Measurements from ENCODE around the gene CEP112. TPM values are rescaled to one million over a fixed set of nuclear protein-coding genes. Genes with fewer than 3 reads are reported as not detected.
A peak's percentile ranks its signal among the peaks of the same experiment; 100 is the strongest.

CEP112 gene
- total and polyA plus RNA-seq, 4 donors, result 5.9 to 32.9 (median 18.8) TPM

GRCh38 chr17:65824901-65825300, 367.0 kb downstream of the CEP112 start:
- Histone ChIP-seq H3K4me3 (no peak overlapping the region), H3K27me3 (ENCODE audit: control insufficient read depth in 3 of 3, insufficient read depth in 3 of 3, low read length in 2 of 3) (no peaks in the 10 kb centered on the region), H3K9me3 (ENCODE audit: control insufficient read depth in 4 of 4, insufficient read depth in 3 of 4, low read length in 3 of 4) (peaks cover 0 to 2% (median 0%) of the 10 kb centered on the region in 4 donors), H3K36me3 (ENCODE audit: control insufficient read depth in 4 of 4, insufficient read depth in 4 of 4, low read length in 4 of 4) (no peaks in the 10 kb centered on the region), H3K27ac (ENCODE audit: low read depth in 1 of 2, low read length in 1 of 2) (no peak overlapping the region), H3K9ac (ENCODE audit: insufficient read depth in 1 of 2, low read length in 2 of 2) (no peak overlapping the region), H3K4me1 (ENCODE audit: control insufficient read depth in 5 of 5, insufficient read depth in 5 of 5, low read length in 5 of 5) (no peaks in the 10 kb centered on the region)
- DNase-seq, result no peak
- WGBS, 2 donors, result 82 to 91% methylated on average over 1 of the region's 1 CpG
- ATAC-seq (ENCODE audit: insufficient read depth, low FRiP score), result no peak
- TF ChIP-seq CTCF (IDR thresholded peaks at IDR 0.05; ENCODE audit: control extremely low read depth, extremely low read depth), result no peak

- Histone ChIP-seq H3K9me3 (ENCODE audit: control insufficient read depth in 4 of 4, insufficient read depth in 3 of 4, low read length in 3 of 4) (peaks cover 0 to 2% (median 0%) of the 10 kb centered on the region in 4 donors), H3K36me3 (ENCODE audit: control insufficient read depth in 4 of 4, insufficient read depth in 4 of 4, low read length in 4 of 4) (no peaks in the 10 kb centered on the region), H3K9ac (ENCODE audit: insufficient read depth in 1 of 2, low read length in 2 of 2) (no peak overlapping the region), H3K4me3 (no peak overlapping the region), H3K4me1 (ENCODE audit: control insufficient read depth in 5 of 5, insufficient read depth in 5 of 5, low read length in 5 of 5) (no peaks in the 10 kb centered on the region), H3K27me3 (ENCODE audit: control insufficient read depth in 3 of 3, insufficient read depth in 3 of 3, low read length in 2 of 3) (no peaks in the 10 kb centered on the region), H3K27ac (ENCODE audit: low read depth in 1 of 2, low read length in 1 of 2) (no peak overlapping the region)
- no peak for TF ChIP-seq CTCF (IDR thresholded peaks at IDR 0.05; ENCODE audit: control extremely low read depth, extremely low read depth)
- no peak for DNase-seq
- ATAC-seq (ENCODE audit: insufficient read depth, low FRiP score), result no peak
These were observed 368.2 kb downstream of the CEP112 start for GRCh38 chr17:65823713-65824112.

GRCh38 chr17:65820811-65821210, 371.1 kb downstream of the CEP112 start:
- Histone ChIP-seq H3K27ac (ENCODE audit: low read depth in 1 of 2, low read length in 1 of 2) (no peak overlapping the region), H3K27me3 (ENCODE audit: control insufficient read depth in 3 of 3, insufficient read depth in 3 of 3, low read length in 2 of 3) (no peaks in the 10 kb centered on the region), H3K9ac (ENCODE audit: insufficient read depth in 1 of 2, low read length in 2 of 2) (no peak overlapping the region), H3K4me1 (ENCODE audit: control insufficient read depth in 5 of 5, insufficient read depth in 5 of 5, low read length in 5 of 5) (no peaks in the 10 kb centered on the region), H3K36me3 (ENCODE audit: control insufficient read depth in 4 of 4, insufficient read depth in 4 of 4, low read length in 4 of 4) (no peaks in the 10 kb centered on the region), H3K4me3 (no peak overlapping the region), H3K9me3 (ENCODE audit: control insufficient read depth in 4 of 4, insufficient read depth in 3 of 4, low read length in 3 of 4) (no peaks in the 10 kb centered on the region)
- ATAC-seq (ENCODE audit: insufficient read depth, low FRiP score), result no peak
- 83 to 94% methylated on average over 2 of the region's 2 CpGs for WGBS, 2 donors
- no peak for TF ChIP-seq CTCF (IDR thresholded peaks at IDR 0.05; ENCODE audit: control extremely low read depth, extremely low read depth)
- peak in 2 of 3 donors; percentile 12 to 35 for DNase-seq

GRCh38 chr17:65820306-65820705, 371.6 kb downstream of the CEP112 start:
- Histone ChIP-seq H3K4me1 (ENCODE audit: control insufficient read depth in 5 of 5, insufficient read depth in 5 of 5, low read length in 5 of 5) (no peaks in the 10 kb centered on the region), H3K9ac (ENCODE audit: insufficient read depth in 1 of 2, low read length in 2 of 2) (no peak overlapping the region), H3K36me3 (ENCODE audit: control insufficient read depth in 4 of 4, insufficient read depth in 4 of 4, low read length in 4 of 4) (no peaks in the 10 kb centered on the region), H3K9me3 (ENCODE audit: control insufficient read depth in 4 of 4, insufficient read depth in 3 of 4, low read length in 3 of 4) (no peaks in the 10 kb centered on the region), H3K4me3 (no peak overlapping the region), H3K27me3 (ENCODE audit: control insufficient read depth in 3 of 3, insufficient read depth in 3 of 3, low read length in 2 of 3) (no peaks in the 10 kb centered on the region), H3K27ac (ENCODE audit: low read depth in 1 of 2, low read length in 1 of 2) (no peak overlapping the region)
- DNase-seq (no peak), ATAC-seq (ENCODE audit: insufficient read depth, low FRiP score) (no peak)
- no peak for TF ChIP-seq CTCF (IDR thresholded peaks at IDR 0.05; ENCODE audit: control extremely low read depth, extremely low read depth)
- 92 to 95% methylated on average over 1 of the region's 1 CpG for WGBS, 2 donors

All from lung (tissue), 12 donors.